GM12892 (cell line): ENCODE data around the gene GNAQ.

Experiments
- POLR2A ChIP-seq: IDR thresholded peaks from 2 replicates; pipeline ENCODE4 v1.6.1; 2011; ENCODE audit warnings: low read depth, low read length, control low read depth
- POLR2AphosphoS5 ChIP-seq: IDR thresholded peaks from 2 replicates; pipeline ENCODE4 v1.6.1; 2011; ENCODE audit warnings: low read depth, low read length, control low read depth
- TAF1 ChIP-seq: IDR thresholded peaks from 2 replicates; pipeline ENCODE4 v1.6.1; 2011; ENCODE audit warnings: low read depth, mild to moderate bottlenecking, control low read depth, low read length, borderline replicate concordance

- TF ChIP-seq POLR2A (no peak), POLR2AphosphoS5 (no peak), TAF1 (no peak)
Measured at GRCh38 chr9:78035383-78035993, 3.9 kb upstream of the GNAQ start.
